Measurements from ENCODE around the gene LAPTM5. TPM values are rescaled to one million over a fixed set of nuclear protein-coding genes. Genes with fewer than 3 reads are reported as not detected.

Gene LAPTM5
- total and polyA plus RNA-seq, 3 donors from 2014 or later, result 2.0 to 46.9 (median 16.3) TPM

GRCh38 chr1:30760596-30761324 is 3.2 kb upstream of the LAPTM5 start:
- Histone ChIP-seq H3K9me3 (no peaks in the 10 kb centered on the region), H3K27ac (no peak overlapping the region), H3K36me3 (ENCODE audit: low read depth, missing control alignments) (no peaks in the 10 kb centered on the region), H3K27me3 (no peaks in the 10 kb centered on the region), H3K4me3 (no peak overlapping the region), H3K4me1 (peaks cover 10% of the 10 kb centered on the region)
- TF ChIP-seq CTCF (IDR thresholded peaks at IDR 0.05), result no peak
- WGBS, 2 donors, result 88 to 93% methylated on average over 18 of the region's 18 CpGs
- intact Hi-C loops (cut with DNase I; ENCODE audit: low total_unique reads), result no loop called here
- no peak for DNase-seq

DNA sequence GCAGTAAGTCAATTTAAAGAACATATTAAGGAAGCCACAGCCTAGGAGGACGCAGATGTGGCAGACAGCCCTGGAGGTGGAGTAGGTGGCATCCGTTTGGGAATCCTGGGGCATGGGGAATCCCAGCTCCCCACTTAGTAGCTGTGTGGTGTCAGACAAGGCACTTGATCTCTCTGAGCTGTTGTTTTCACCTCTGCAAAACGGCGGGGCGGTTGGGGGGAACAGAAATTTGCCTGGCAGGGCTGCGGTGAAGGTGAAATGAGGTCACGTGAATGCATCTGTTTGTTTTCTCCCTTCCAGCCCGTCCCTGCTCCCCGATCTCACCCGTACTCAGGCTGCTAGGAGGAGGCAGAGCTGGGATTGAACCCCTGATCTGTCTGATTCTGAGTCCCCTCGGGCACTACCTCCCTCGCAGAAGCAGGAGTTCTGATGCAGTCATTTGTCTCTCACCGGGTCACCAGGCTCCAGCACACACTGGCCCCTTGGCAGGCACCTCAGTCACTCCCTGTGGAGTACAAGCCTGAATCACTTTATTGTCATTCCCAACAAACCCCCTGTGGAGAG is 2.2 kb upstream of the LAPTM5 start:
- intact Hi-C loops (cut with DNase I; ENCODE audit: low total_unique reads), result no loop called here
- peaks cover 10% of the 10 kb centered on the region for H3K4me1 ChIP-seq
- H3K4me3 ChIP-seq, result no peak overlapping the region
- WGBS, 2 donors, result 91 to 92% methylated on average over 10 to 13 of the region's 13 CpGs
- TF ChIP-seq CTCF (IDR thresholded peaks at IDR 0.05) (no peak), POLR2A (IDR thresholded peaks at IDR 0.05) (no peak)
- H3K36me3 ChIP-seq (ENCODE audit: low read depth, missing control alignments), result no peaks in the 10 kb centered on the region
- no peak overlapping the region for H3K27ac ChIP-seq
- no peaks in the 10 kb centered on the region for H3K27me3 ChIP-seq
- no peak for DNase-seq
- no peaks in the 10 kb centered on the region for H3K9me3 ChIP-seq

DNA sequence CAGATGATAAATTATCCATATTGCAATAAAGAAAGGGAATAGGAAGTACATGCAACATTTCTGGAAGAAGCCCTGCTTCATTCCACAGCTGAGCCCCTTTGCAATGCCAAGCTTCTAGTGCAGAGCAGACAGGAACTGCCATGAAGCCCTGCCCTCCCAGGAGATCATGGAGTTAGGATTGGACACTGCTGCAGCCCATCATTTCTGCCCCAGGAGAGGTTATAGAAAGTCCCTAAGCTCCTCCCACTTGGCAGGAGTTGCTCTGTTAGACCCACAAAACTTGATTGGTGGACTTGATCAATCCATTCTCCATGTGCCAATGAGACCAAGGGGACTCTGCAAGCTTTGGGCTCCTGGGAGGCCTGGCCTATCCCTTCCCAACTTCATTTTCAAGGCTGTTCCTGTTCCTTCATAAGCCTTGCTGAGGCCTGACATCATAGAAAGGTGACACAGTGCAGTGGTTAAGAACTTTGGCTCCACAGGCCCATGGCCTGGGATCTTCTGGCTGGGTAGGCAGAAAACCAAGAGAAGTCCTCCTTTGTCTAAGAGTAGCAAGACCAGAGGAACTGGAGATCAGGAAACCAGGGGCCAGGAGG is 1.3 kb upstream of the LAPTM5 start:
- TF ChIP-seq POLR2A (IDR thresholded peaks at IDR 0.05) (no peak), CTCF (IDR thresholded peaks at IDR 0.05) (no peak)
- no peaks in the 10 kb centered on the region for H3K27me3 ChIP-seq

DNA sequence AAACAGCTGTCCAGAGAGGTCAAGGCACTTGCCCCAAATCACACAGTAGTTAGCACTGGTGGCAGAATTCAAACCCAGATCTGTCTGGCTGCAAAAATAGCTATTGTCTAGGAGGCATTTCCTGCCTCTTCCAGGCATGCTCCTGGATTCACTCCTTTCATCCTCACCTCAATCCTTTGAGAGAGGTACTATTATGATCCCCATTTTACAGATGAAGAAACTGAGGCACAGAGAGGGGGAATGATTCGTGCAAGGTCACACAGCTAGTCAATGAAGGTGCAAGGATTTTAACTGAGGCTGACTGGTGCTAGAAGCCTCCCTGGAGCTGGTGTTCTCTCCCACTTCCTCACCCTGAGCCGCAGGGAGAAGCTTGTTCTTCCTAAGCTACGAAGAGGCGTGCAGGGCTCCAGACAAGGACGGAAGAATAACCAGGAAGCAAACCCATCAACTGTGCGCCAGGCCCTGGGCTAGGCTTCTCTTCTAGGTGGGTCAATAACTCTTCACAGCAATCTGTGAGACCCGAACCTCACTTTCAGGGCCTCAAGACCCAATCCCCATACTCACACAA is 631 bp upstream of the LAPTM5 start:
- Histone ChIP-seq H3K4me3 (no peak overlapping the region), H3K27ac (no peak overlapping the region), H3K4me1 (peaks cover 10% of the 10 kb centered on the region), H3K9me3 (no peaks in the 10 kb centered on the region), H3K27me3 (no peaks in the 10 kb centered on the region), H3K36me3 (ENCODE audit: low read depth, missing control alignments) (no peaks in the 10 kb centered on the region)
- DNase-seq, result no peak
- no peak for TF ChIP-seq POLR2A (IDR thresholded peaks at IDR 0.05)
- intact Hi-C loops (cut with DNase I; ENCODE audit: low total_unique reads), result no loop called here
- 91 to 94% methylated on average over 6 to 7 of the region's 7 CpGs for WGBS, 2 donors

More for the DNA sequence above, 1.3 kb upstream of the LAPTM5 start:
- Histone ChIP-seq H3K36me3 (ENCODE audit: low read depth, missing control alignments) (no peaks in the 10 kb centered on the region), H3K4me1 (peaks cover 10% of the 10 kb centered on the region), H3K9me3 (no peaks in the 10 kb centered on the region), H3K27ac (no peak overlapping the region), H3K4me3 (no peak overlapping the region)
- DNase-seq, result no peak
- intact Hi-C loops (cut with DNase I; ENCODE audit: low total_unique reads), result no loop called here

GRCh38 chr1:30756545-30757351 is 826 bp downstream of the LAPTM5 start:
- H3K27ac ChIP-seq, result peak overlapping the region in 1 of 2 donors; percentile 15
- intact Hi-C loops (cut with DNase I; ENCODE audit: low total_unique reads), result no loop called here
- no peak for TF ChIP-seq POLR2A (IDR thresholded peaks at IDR 0.05)
- TF ChIP-seq CTCF (IDR thresholded peaks at IDR 0.05), result no peak
- peak overlapping the region in 1 of 2 donors; percentile 17 for H3K4me3 ChIP-seq
- H3K4me1 ChIP-seq, result peaks cover 5% of the 10 kb centered on the region
- no peaks in the 10 kb centered on the region for H3K27me3 ChIP-seq
- WGBS, 2 donors, result 56 to 69% methylated on average over 4 to 17 of the region's 17 CpGs
- H3K9me3 ChIP-seq, result no peaks in the 10 kb centered on the region
- DNase-seq, result peak; percentile 57
- no peaks in the 10 kb centered on the region for H3K36me3 ChIP-seq (ENCODE audit: low read depth, missing control alignments)
